WTC11 (cell line): ENCODE results near the gene C1orf159. TPM values are rescaled to one million over a fixed set of nuclear protein-coding genes. Genes with fewer than 3 reads are reported as not detected.

Experiments used
- ATAC-seq: fragments of 200-7000 bp; cut with Tn5 transposase; 2 replicates; pipeline ENCODE4 v1.10.0; 2021; ENCODE audit warnings: mild to moderate bottlenecking, moderate library complexity
- CTCF ChIA-PET: fragments of 300-600 bp; sonication (Branson Sonifier 250); formaldehyde crosslinking; loops from one replicate; lab custom pipeline; 2021; ENCODE audit warnings: antibody characterized with exemption; lab: Charles Lee
- POLR2A ChIA-PET: fragments of 350-600 bp; sonication (Branson Sonifier 250); formaldehyde crosslinking; loops from one replicate; lab custom pipeline; 2021; ENCODE audit warnings: antibody characterized with exemption; lab: Charles Lee
- DNase-seq: peaks from one replicate; pipeline ENCODE4 v3.0.0; 2021; ENCODE audit warnings: low spot score
- H3K27ac Mint-ChIP-seq: 2 replicates; pipeline ENCODE4 v1.8.0; 2021; ENCODE audit warnings: mixed read lengths
- H3K27me3 Mint-ChIP-seq: 2 replicates; pipeline ENCODE4 v1.8.0; 2021; ENCODE audit warnings: low read depth, mild to moderate bottlenecking, moderate library complexity, mixed read lengths
- H3K36me3 Mint-ChIP-seq: 2 replicates; pipeline ENCODE4 v1.8.0; 2021; ENCODE audit warnings: mixed read lengths
- H3K4me1 Mint-ChIP-seq: 2 replicates; pipeline ENCODE4 v1.8.0; 2022; ENCODE audit warnings: mixed read lengths
- H3K4me3 Mint-ChIP-seq: 2 replicates; pipeline ENCODE4 v1.8.0; 2021; ENCODE audit warnings: mild to moderate bottlenecking, moderate library complexity, mixed read lengths
- H3K9me3 Mint-ChIP-seq: 2 replicates; pipeline ENCODE4 v1.8.0; 2021; ENCODE audit warnings: mixed read lengths
- GABPB1 ChIP-seq: sonication (generic); formaldehyde crosslinking; IDR thresholded peaks from 2 replicates; pipeline ENCODE4 v1.8.1; 2023; ENCODE audit warnings: mild to moderate bottlenecking, missing genetic modification reagents
- GTF2I ChIP-seq: fragments of 250-450 bp; sonication (Bioruptor Pico); conservative IDR thresholded peaks from 2 replicates; pipeline ENCODE4 v1.4.0; 2021; ENCODE audit warnings: mild to moderate bottlenecking
- NFE2L1 ChIP-seq: sonication (generic); formaldehyde crosslinking; IDR thresholded peaks from 2 replicates; pipeline ENCODE4 v1.8.1; 2023; ENCODE audit warnings: missing genetic modification reagents
- ZNF232 ChIP-seq: sonication (generic); formaldehyde crosslinking; IDR thresholded peaks from 2 replicates; pipeline ENCODE4 v1.8.0; 2022; ENCODE audit warnings: mild to moderate bottlenecking, missing genetic modification reagents
- total RNA-seq: library from RNA; stranded (reverse); gene quantifications from 3 replicates; pipeline ENCODE4 v1.2.3, GENCODE V29; 2021
- TF ChIP-seq, protein P1 (sequence below): sonication (generic); formaldehyde crosslinking; IDR thresholded peaks from 2 replicates; pipeline ENCODE4 v1.8.1; 2023; ENCODE audit warnings: mild to moderate bottlenecking, moderate library complexity, missing genetic modification reagents
- TF ChIP-seq, protein P2 (sequence below): sonication (generic); formaldehyde crosslinking; IDR thresholded peaks from 2 replicates; pipeline ENCODE4 v1.8.0; 2023; ENCODE audit warnings: mild to moderate bottlenecking, missing genetic modification reagents
- TF ChIP-seq, protein P3 (sequence below): fragments of 250-450 bp; sonication (Bioruptor Pico); IDR thresholded peaks from 2 replicates; pipeline ENCODE4 v2.1.2; 2022; ENCODE audit warnings: mild to moderate bottlenecking, moderate library complexity
- TF ChIP-seq, protein P4 (sequence below): fragments of 200-600 bp; IDR thresholded peaks from 2 replicates; pipeline ENCODE4 v1.8.0; 2022; ENCODE audit warnings: antibody characterized with exemption
- TF ChIP-seq, protein P5 (sequence below): sonication (generic); formaldehyde crosslinking; IDR thresholded peaks from 2 replicates; pipeline ENCODE4 v1.8.1; 2022; ENCODE audit warnings: low read depth, missing genetic modification reagents, borderline replicate concordance
- TF ChIP-seq, protein P6 (sequence below): sonication (generic); formaldehyde crosslinking; IDR thresholded peaks from 2 replicates; pipeline ENCODE4 v1.8.0; 2022; ENCODE audit warnings: mild to moderate bottlenecking, missing genetic modification reagents
- TF ChIP-seq, protein P7 (sequence below): sonication (generic); formaldehyde crosslinking; IDR thresholded peaks from 2 replicates; pipeline ENCODE4 v1.8.1; 2023; ENCODE audit warnings: mild to moderate bottlenecking, missing genetic modification reagents

C1orf159 gene
- total RNA-seq, 1 experiment from 2014 or later: 17.8 TPM

DNA sequence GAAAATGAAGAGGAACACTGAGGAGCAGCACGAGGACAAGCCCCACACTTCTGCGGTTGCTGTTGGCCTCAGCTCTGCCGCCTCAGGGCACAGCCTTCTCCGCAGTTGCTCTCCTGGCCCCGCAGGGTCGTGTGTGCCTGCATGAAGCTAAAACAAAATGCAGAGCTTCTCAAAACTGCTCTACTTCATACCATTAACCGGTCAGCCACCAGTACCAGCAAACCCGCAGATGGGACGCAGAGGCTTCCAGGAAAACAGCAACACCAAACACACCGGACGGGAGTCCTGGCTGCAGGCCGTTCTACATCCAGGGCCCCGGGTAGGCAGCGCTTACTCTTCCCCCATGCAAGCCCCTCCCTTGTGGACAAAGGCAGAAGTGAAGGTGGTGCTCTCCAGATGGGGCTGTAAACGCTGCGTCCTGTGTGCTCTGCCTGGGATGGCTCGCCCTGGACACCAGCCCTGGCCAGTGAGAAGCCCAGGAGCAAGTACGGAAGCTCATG lies 7.1 kb upstream of the C1orf159 start:
- DNase-seq: peak; percentile 12
- Mint-ChIP-seq H3K27me3 (peaks cover 16% of the 10 kb centered on the region), H3K4me1 (no peaks in the 10 kb centered on the region), H3K36me3 (no peaks in the 10 kb centered on the region), H3K27ac (no peak overlapping the region; the same call in 1 of the 2 replicates), H3K4me3 (no peak overlapping the region), H3K9me3 (peaks cover 9% of the 10 kb centered on the region)
- no peak for ATAC-seq
- no peak for TF ChIP-seq GTF2I (CRISPR knock-in tag)
- TF ChIP-seq NFE2L1 (CRISPR knock-in tag): no peak
- CTCF ChIA-PET: interaction anchor here (0.5 to 2.9 kb wide), 26 partner anchors 7 to 217 kb away, joined by 3 to 20 read pairs (median 4); partner anchors contain the start of genes B3GALT6, C1QTNF12, SDF4 and TNFRSF18
- POLR2A ChIA-PET: interaction anchor here (0.6 to 1.0 kb wide), 2 partner anchors 42 to 809 kb away, joined by 3 to 4 read pairs; no protein-coding TSS in a partner anchor

DNA sequence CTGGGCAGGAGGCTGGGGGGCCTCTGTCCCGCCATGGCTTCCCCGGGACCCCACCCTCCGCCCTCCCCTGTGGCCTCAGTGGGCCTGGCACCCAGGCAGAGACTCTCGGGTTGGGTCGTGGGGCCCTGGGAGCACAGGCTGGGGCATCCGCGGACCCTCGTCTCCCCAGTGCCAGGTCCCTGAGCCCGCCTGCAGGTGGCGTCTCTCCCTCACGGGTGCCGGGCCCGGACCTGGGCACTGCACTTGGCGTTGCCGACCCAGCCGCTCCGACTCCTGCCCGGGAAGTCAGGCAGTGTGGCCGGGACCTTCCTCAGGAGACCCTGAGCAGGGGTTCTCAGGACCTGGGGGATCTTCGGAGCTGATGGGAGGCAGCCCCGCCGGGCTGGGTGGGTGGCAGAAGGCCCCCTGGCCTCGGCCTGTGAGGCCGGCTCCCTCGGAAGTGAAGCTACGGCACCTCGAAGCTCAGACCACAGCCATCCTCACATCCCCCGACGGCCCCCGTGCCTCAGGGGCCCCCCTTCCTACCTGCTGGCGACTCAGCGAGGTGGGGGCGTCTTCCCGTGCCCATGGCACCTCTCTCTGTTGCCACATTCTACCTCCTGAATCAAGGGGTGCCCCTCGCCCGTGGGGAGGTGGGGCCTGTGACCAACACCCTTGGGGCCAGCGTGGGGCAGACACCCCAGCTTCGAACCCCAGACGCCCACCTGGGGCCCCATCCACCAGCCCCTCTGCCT lies 6.4 kb upstream of the C1orf159 start:
- POLR2A ChIA-PET: interaction anchor here (1.0 kb wide), 1 partner anchor 43 kb away, joined by 3 read pairs; no protein-coding TSS in a partner anchor
- TF ChIP-seq, protein P1, sequence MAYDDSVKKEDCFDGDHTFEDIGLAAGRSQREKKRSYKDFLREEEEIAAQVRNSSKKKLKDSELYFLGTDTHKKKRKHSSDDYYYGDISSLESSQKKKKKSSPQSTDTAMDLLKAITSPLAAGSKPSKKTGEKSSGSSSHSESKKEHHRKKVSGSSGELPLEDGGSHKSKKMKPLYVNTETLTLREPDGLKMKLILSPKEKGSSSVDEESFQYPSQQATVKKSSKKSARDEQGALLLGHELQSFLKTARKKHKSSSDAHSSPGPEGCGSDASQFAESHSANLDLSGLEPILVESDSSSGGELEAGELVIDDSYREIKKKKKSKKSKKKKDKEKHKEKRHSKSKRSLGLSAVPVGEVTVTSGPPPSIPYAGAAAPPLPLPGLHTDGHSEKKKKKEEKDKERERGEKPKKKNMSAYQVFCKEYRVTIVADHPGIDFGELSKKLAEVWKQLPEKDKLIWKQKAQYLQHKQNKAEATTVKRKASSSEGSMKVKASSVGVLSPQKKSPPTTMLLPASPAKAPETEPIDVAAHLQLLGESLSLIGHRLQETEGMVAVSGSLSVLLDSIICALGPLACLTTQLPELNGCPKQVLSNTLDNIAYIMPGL (CRISPR knock-in tag): peak; percentile 86; the same call in 1 of the 2 replicates
- TF ChIP-seq, protein P2, sequence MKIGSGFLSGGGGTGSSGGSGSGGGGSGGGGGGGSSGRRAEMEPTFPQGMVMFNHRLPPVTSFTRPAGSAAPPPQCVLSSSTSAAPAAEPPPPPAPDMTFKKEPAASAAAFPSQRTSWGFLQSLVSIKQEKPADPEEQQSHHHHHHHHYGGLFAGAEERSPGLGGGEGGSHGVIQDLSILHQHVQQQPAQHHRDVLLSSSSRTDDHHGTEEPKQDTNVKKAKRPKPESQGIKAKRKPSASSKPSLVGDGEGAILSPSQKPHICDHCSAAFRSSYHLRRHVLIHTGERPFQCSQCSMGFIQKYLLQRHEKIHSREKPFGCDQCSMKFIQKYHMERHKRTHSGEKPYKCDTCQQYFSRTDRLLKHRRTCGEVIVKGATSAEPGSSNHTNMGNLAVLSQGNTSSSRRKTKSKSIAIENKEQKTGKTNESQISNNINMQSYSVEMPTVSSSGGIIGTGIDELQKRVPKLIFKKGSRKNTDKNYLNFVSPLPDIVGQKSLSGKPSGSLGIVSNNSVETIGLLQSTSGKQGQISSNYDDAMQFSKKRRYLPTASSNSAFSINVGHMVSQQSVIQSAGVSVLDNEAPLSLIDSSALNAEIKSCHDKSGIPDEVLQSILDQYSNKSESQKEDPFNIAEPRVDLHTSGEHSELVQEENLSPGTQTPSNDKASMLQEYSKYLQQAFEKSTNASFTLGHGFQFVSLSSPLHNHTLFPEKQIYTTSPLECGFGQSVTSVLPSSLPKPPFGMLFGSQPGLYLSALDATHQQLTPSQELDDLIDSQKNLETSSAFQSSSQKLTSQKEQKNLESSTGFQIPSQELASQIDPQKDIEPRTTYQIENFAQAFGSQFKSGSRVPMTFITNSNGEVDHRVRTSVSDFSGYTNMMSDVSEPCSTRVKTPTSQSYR: 0 out of 2 replicates have a peak, but pooled peaks have one; percentile 37
- TF ChIP-seq GABPB1: peak; percentile 29; the same call in 1 of the 2 replicates
- TF ChIP-seq, protein P3, sequence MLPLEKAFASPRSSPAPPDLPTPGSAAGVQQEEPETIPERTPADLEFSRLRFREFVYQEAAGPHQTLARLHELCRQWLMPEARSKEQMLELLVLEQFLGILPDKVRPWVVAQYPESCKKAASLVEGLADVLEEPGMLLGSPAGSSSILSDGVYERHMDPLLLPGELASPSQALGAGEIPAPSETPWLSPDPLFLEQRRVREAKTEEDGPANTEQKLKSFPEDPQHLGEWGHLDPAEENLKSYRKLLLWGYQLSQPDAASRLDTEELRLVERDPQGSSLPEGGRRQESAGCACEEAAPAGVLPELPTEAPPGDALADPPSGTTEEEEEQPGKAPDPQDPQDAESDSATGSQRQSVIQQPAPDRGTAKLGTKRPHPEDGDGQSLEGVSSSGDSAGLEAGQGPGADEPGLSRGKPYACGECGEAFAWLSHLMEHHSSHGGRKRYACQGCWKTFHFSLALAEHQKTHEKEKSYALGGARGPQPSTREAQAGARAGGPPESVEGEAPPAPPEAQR (CRISPR knock-in tag): no peak
- TF ChIP-seq, protein P4, sequence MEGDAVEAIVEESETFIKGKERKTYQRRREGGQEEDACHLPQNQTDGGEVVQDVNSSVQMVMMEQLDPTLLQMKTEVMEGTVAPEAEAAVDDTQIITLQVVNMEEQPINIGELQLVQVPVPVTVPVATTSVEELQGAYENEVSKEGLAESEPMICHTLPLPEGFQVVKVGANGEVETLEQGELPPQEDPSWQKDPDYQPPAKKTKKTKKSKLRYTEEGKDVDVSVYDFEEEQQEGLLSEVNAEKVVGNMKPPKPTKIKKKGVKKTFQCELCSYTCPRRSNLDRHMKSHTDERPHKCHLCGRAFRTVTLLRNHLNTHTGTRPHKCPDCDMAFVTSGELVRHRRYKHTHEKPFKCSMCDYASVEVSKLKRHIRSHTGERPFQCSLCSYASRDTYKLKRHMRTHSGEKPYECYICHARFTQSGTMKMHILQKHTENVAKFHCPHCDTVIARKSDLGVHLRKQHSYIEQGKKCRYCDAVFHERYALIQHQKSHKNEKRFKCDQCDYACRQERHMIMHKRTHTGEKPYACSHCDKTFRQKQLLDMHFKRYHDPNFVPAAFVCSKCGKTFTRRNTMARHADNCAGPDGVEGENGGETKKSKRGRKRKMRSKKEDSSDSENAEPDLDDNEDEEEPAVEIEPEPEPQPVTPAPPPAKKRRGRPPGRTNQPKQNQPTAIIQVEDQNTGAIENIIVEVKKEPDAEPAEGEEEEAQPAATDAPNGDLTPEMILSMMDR: peak; percentile 58
- no peak for TF ChIP-seq ZNF232

DNA sequence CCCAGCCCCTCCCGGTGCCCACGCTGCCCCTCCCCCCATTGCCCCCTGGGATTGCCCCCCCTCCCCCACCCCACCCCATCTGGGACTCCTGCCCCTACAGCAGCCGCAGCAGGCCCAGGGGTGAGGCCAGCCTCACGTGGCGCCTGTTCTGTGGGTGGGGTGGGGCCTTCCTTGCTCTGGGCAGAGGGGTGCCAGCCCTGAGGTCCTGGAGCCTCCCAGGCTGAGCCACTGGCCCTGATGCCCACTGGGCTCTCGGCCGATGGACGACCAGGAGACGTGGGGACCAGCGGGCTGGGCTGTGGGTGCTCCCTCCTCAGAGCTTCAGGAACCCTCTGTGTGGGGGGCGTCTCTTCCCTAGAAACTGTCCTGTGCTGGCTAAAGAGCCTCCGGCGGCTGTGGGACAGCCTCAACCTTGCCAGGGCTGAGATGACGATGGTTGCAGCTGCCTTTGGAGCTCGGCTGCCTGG lies 5.8 kb upstream of the C1orf159 start:
- CTCF ChIA-PET: interaction anchor here (0.9 to 2.9 kb wide), 17 partner anchors 9 to 170 kb away, joined by 3 to 20 read pairs (median 6); partner anchors contain the start of genes B3GALT6, C1QTNF12, SDF4 and TNFRSF18
- POLR2A ChIA-PET: interaction anchor here (1.0 kb wide), 1 partner anchor 44 kb away, joined by 3 read pairs; no protein-coding TSS in a partner anchor
- Mint-ChIP-seq H3K27me3 (peaks cover 29% of the 10 kb centered on the region), H3K4me1 (no peaks in the 10 kb centered on the region), H3K4me3 (no peak overlapping the region), H3K36me3 (no peaks in the 10 kb centered on the region), H3K27ac (no peak overlapping the region), H3K9me3 (peaks cover 9% of the 10 kb centered on the region)
- DNase-seq: no peak
- ATAC-seq: peak; percentile 17
- TF ChIP-seq, protein P5, sequence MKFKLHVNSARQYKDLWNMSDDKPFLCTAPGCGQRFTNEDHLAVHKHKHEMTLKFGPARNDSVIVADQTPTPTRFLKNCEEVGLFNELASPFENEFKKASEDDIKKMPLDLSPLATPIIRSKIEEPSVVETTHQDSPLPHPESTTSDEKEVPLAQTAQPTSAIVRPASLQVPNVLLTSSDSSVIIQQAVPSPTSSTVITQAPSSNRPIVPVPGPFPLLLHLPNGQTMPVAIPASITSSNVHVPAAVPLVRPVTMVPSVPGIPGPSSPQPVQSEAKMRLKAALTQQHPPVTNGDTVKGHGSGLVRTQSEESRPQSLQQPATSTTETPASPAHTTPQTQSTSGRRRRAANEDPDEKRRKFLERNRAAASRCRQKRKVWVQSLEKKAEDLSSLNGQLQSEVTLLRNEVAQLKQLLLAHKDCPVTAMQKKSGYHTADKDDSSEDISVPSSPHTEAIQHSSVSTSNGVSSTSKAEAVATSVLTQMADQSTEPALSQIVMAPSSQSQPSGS (CRISPR knock-in tag): no peak
- TF ChIP-seq, protein P6, sequence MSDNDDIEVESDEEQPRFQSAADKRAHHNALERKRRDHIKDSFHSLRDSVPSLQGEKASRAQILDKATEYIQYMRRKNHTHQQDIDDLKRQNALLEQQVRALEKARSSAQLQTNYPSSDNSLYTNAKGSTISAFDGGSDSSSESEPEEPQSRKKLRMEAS (CRISPR knock-in tag): no peak
- TF ChIP-seq, protein P7, sequence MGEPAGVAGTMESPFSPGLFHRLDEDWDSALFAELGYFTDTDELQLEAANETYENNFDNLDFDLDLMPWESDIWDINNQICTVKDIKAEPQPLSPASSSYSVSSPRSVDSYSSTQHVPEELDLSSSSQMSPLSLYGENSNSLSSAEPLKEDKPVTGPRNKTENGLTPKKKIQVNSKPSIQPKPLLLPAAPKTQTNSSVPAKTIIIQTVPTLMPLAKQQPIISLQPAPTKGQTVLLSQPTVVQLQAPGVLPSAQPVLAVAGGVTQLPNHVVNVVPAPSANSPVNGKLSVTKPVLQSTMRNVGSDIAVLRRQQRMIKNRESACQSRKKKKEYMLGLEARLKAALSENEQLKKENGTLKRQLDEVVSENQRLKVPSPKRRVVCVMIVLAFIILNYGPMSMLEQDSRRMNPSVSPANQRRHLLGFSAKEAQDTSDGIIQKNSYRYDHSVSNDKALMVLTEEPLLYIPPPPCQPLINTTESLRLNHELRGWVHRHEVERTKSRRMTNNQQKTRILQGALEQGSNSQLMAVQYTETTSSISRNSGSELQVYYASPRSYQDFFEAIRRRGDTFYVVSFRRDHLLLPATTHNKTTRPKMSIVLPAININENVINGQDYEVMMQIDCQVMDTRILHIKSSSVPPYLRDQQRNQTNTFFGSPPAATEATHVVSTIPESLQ (CRISPR knock-in tag): no peak
- TF ChIP-seq, protein P2: no peak

More for the DNA sequence above, 6.4 kb upstream of the C1orf159 start:
- Mint-ChIP-seq H3K4me1 (no peaks in the 10 kb centered on the region), H3K27me3 (peaks cover 24% of the 10 kb centered on the region), H3K4me3 (no peak overlapping the region), H3K27ac (no peak overlapping the region), H3K36me3 (no peaks in the 10 kb centered on the region), H3K9me3 (peaks cover 9% of the 10 kb centered on the region)
- DNase-seq: peak; percentile 89
- peak; percentile 96 for ATAC-seq
- CTCF ChIA-PET: interaction anchor here (0.5 to 2.9 kb wide), 30 partner anchors 8 to 217 kb away, joined by 3 to 20 read pairs (median 4); partner anchors contain the start of genes B3GALT6, C1QTNF12, SDF4 and TNFRSF18
